ENCODE measurements around the gene KIAA0232. TPM values are rescaled to one million over a fixed set of nuclear protein-coding genes. Genes with fewer than 3 reads are reported as not detected.

The KIAA0232 gene
- total and polyA plus RNA-seq, 10 of the 15 experiments (the other 5 are each of a cell fraction or from before 2014, with no cell fraction given): 2.8 to 15.1 (median 10.8) TPM

GRCh38 chr4:6873291-6873690, 90.8 kb downstream of the KIAA0232 start:
- Histone ChIP-seq H3K4me1 (ENCODE audit: control insufficient read depth, insufficient read depth, low read length) (no peaks in the 10 kb centered on the region), H3K4me2 (ENCODE audit: control insufficient read depth, insufficient read depth) (no peak overlapping the region), H4K20me1 (ENCODE audit: control insufficient read depth, insufficient read depth) (no peaks in the 10 kb centered on the region), H3K36me3 (ENCODE audit: control insufficient read depth in 2 of 2, insufficient read depth in 2 of 2, low read length in 1 of 2) (peaks cover 9 to 21% of the 10 kb centered on the region in 2 experiments), H3K27me3 (replicated peaks in 1 of 2; ENCODE audit: control insufficient read depth in 2 of 2, insufficient read depth in 2 of 2, low read length in 1 of 2) (no peaks in the 10 kb centered on the region), H3K4me3 (no peak overlapping the region), H3K79me2 (ENCODE audit: control insufficient read depth, insufficient read depth, low read length) (no peaks in the 10 kb centered on the region), H3K9me3 (replicated peaks; ENCODE audit: control insufficient read depth, insufficient read depth, low read length) (no peaks in the 10 kb centered on the region), H3K27ac (ENCODE audit: control insufficient read depth, insufficient read depth) (no peak overlapping the region), H2AFZ (ENCODE audit: control insufficient read depth, low read depth, low read length) (no peak overlapping the region), H3K9ac (ENCODE audit: control insufficient read depth, insufficient read depth, low read length) (no peak overlapping the region)
- CTCF ChIA-PET: interaction anchor here (0.6 to 10.4 kb wide), 59 partner anchors 10 to 611 kb away, joined by 3 to 300 read pairs (median 6); partner anchors contain the start of genes BLOC1S4, KIAA0232, MAN2B2 and MRFAP1L1
- no TSS peak for BruUV-seq (replicated peaks)
- ATAC-seq: peak; percentile 37
- SMC1A ChIA-PET (ENCODE audit: uncharacterized antibody, unreplicated experiment): interaction anchor here (0.6 to 6.6 kb wide), 55 partner anchors 10 to 212 kb away, joined by 3 to 153 read pairs (median 5); partner anchors contain the start of genes GRPEL1 and KIAA0232
- DNase-seq (ENCODE audit: low read depth, low spot score): no peak
- RAD21 ChIA-PET (ENCODE audit: unreplicated experiment): interaction anchor here (0.7 to 5.1 kb wide), 35 partner anchors 10 to 325 kb away, joined by 3 to 155 read pairs (median 5); partner anchors contain the start of genes BLOC1S4, GRPEL1, MRFAP1L1 and TADA2B
- intact Hi-C loops (cut with micrococcal nuclease; ENCODE audit: unreplicated experiment) (no loop called here), in situ Hi-C loops (cut with MboI) (no loop called here)
- no peak for FAIRE-seq
- POLR2A ChIA-PET: interaction anchor here (1.0 to 2.5 kb wide), 6 partner anchors 21 to 167 kb away, joined by 3 to 14 read pairs (median 4); no protein-coding TSS in a partner anchor
- TF ChIP-seq POLR2AphosphoS5 (IDR thresholded peaks at IDR 0.05; ENCODE audit: low read length): no peak
- no peak for TF ChIP-seq NR2C2 (IDR thresholded peaks at IDR 0.05; ENCODE audit: borderline replicate concordance, control insufficient read depth, insufficient read length, low read depth)
- no peak for TF ChIP-seq DPF2 (IDR thresholded peaks at IDR 0.05)
- TF ChIP-seq MXI1 (IDR thresholded peaks at IDR 0.05; ENCODE audit: low read depth, low read length): no peak
- TF ChIP-seq MEF2A (IDR thresholded peaks at IDR 0.05; ENCODE audit: insufficient read depth, low read depth, low read length): no peak
- no peak for TF ChIP-seq ZZZ3 (IDR thresholded peaks at IDR 0.05; ENCODE audit: control insufficient read depth, insufficient read length, low read depth)
- TF ChIP-seq RELA (IDR thresholded peaks at IDR 0.05; ENCODE audit: borderline replicate concordance, partially characterized antibody): no peak
- TF ChIP-seq IRF5 (IDR thresholded peaks at IDR 0.05; ENCODE audit: borderline replicate concordance): no peak
- no peak for TF ChIP-seq SMAD1 (IDR thresholded peaks at IDR 0.05; ENCODE audit: low read depth, partially characterized antibody)
- peak; percentile 37; the same call in 1 of the 2 replicates for TF ChIP-seq SMC3 (IDR thresholded peaks at IDR 0.05; ENCODE audit: borderline replicate concordance, low read length)
- TF ChIP-seq, protein P1, sequence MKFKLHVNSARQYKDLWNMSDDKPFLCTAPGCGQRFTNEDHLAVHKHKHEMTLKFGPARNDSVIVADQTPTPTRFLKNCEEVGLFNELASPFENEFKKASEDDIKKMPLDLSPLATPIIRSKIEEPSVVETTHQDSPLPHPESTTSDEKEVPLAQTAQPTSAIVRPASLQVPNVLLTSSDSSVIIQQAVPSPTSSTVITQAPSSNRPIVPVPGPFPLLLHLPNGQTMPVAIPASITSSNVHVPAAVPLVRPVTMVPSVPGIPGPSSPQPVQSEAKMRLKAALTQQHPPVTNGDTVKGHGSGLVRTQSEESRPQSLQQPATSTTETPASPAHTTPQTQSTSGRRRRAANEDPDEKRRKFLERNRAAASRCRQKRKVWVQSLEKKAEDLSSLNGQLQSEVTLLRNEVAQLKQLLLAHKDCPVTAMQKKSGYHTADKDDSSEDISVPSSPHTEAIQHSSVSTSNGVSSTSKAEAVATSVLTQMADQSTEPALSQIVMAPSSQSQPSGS (IDR thresholded peaks at IDR 0.05; ENCODE audit: low read length): no peak
- no peak for TF ChIP-seq E4F1 (IDR thresholded peaks at IDR 0.05; ENCODE audit: borderline replicate concordance, partially characterized antibody)
- no peak for TF ChIP-seq RBBP5 (conservative IDR thresholded peaks at IDR 0.05)
- TF ChIP-seq CTCF (IDR thresholded peaks at IDR 0.05 in 2 of 3, conservative IDR thresholded peaks at IDR 0.05 in 1 of 3; ENCODE audit: control insufficient read depth in 2 of 3, extremely low read depth in 1 of 3, insufficient read depth in 1 of 3, low read depth in 3 of 3, low read length in 3 of 3): peak in 2 of 3 experiments; percentile 27 to 47; a peak in 3 of 6 replicates

Measured in GM12878 (cell line).